Calu3 (cell line): ENCODE measurements around the gene POM121. TPM values are rescaled to one million over a fixed set of nuclear protein-coding genes. Genes with fewer than 3 reads are reported as not detected.
"Not testable (repeated sequence)": the region's sequence is repeated elsewhere in the genome, so short reads cannot be mapped to it uniquely, and the experiment has no call there.

Source experiments
- BruUV-seq: library from RNA; stranded (reverse); fragments of 400-500 nt; replicated peaks from 2 replicates; lab custom pipeline; 2021; lab: Mats Ljungman, UMichigan
- CTCF ChIA-PET: fragments of 300-600 bp; sonication (Branson Sonifier 250); formaldehyde crosslinking; loops from one replicate; lab custom pipeline; 2022; ENCODE audit warnings: antibody characterized with exemption; lab: Charles Lee
- DNase-seq: peaks from one replicate; pipeline ENCODE4 v3.0.0; 2022
- H3K27ac Mint-ChIP-seq: one replicate; pipeline ENCODE4 v1.8.0; 2022; ENCODE audit warnings: mixed read lengths; ENCODE audit not compliant: unreplicated experiment
- H3K27me3 Mint-ChIP-seq: one replicate; pipeline ENCODE4 v1.8.0; 2022; ENCODE audit warnings: mixed read lengths; ENCODE audit not compliant: unreplicated experiment
- H3K36me3 Mint-ChIP-seq: one replicate; pipeline ENCODE4 v1.8.0; 2022; ENCODE audit warnings: mild to moderate bottlenecking, moderate library complexity, mixed read lengths; ENCODE audit not compliant: insufficient read depth, unreplicated experiment
- H3K4me1 Mint-ChIP-seq: one replicate; pipeline ENCODE4 v1.8.0; 2022; ENCODE audit warnings: mild to moderate bottlenecking, low read depth, mixed read lengths; ENCODE audit not compliant: unreplicated experiment
- H3K4me3 Mint-ChIP-seq: one replicate; pipeline ENCODE4 v1.8.0; 2022; ENCODE audit warnings: mild to moderate bottlenecking, low read depth, moderate library complexity, mixed read lengths; ENCODE audit not compliant: unreplicated experiment
- H3K9me3 Mint-ChIP-seq: one replicate; pipeline ENCODE4 v1.8.0; 2022; ENCODE audit warnings: low read depth, mixed read lengths; ENCODE audit not compliant: unreplicated experiment
- intact Hi-C: fragments of 100-400 bp; cut with micrococcal nuclease; formaldehyde crosslinking; loops from one replicate; pipeline ENCODE4 v1.10.0; 2022; ENCODE audit not compliant: unreplicated experiment
- total RNA-seq: library from RNA; stranded (reverse); gene quantifications from 2 replicates; pipeline ENCODE4 v1.2.3, GENCODE V29; 2022

Gene POM121
- total RNA-seq, 1 experiment from 2014 or later = 31.0 TPM

DNA sequence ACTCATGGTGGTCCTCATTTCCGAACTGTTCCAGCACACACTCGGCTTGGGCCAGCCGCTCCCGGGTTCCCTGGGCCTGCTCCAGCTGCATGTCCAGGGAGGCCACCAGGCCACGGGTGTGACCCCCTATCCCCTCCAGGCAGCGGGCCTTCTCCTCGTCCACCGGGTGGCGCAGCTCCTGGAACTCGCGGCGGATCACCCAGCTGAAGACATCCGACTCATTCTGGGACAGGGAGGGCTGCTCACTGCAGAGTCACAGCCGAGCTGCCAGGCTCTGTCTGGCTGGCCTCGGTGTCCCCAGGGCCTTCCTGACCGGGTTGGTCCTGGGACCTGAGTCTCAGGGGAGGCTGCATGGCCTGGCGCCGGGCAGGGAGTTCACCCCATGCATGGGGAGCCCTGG lies 35.1 kb downstream of the POM121 start:
- DNase-seq, H3K4me3 Mint-ChIP-seq, H3K9me3 Mint-ChIP-seq, BruUV-seq, CTCF ChIA-PET, intact Hi-C loops, H3K36me3 Mint-ChIP-seq, H3K27ac Mint-ChIP-seq, H3K27me3 Mint-ChIP-seq, H3K4me1 Mint-ChIP-seq: not testable (repeated sequence)

DNA sequence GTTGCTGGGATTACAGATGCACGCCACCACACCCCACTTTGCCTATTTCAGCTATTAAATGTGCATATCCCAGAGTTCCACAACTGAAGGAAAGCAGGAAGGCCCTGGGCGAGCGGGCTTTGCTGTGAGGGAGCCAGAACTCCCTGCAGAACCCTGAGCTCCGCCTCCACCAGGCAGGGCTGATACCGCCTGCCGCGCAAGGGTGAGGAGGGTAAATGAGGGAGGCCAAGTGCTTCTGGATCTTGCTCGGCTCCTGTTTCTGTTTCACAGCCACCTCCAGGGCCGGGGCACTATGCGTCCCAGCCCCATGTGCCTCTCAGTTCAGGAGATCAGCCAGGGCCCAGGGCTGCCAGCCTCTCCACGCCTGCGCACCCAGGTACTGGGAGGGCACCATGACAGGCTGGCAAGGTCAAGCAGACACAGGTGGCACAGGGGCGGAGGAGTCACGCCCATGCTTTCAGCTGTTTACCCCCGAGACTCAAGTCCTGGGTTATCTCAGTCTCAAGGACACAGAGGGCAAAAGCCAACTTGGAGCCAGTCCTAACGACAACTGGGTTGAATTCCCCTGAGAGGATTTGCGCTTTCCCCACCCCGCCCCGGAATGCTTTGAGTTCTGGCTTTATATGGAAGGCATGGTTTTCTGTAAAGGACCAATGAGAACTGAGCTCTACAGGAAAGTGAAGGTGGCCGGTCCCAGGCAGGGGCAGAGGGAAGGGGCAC lies 35.9 kb downstream of the POM121 start:
- H3K4me1 Mint-ChIP-seq, H3K36me3 Mint-ChIP-seq, BruUV-seq, H3K4me3 Mint-ChIP-seq, DNase-seq, H3K27me3 Mint-ChIP-seq, CTCF ChIA-PET, H3K9me3 Mint-ChIP-seq, intact Hi-C loops, H3K27ac Mint-ChIP-seq: not testable (repeated sequence)

DNA sequence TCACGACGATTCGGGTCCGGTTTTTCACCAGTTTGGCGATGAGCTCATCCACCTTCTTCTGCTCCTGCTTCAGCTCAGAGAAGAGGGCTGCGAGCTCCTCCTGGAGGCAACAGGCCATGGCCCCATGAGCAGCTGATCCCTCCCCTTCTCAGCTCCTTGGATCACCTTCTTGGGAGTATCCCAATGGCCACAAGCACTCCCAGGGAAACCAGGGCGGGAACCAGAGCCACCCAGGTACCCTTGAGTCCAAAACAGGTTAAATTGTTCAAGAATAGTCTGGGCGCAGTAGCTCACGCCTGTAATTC lies 36.4 kb downstream of the POM121 start:
- intact Hi-C loops, H3K27me3 Mint-ChIP-seq, H3K9me3 Mint-ChIP-seq, H3K36me3 Mint-ChIP-seq, H3K4me1 Mint-ChIP-seq, H3K27ac Mint-ChIP-seq, DNase-seq, BruUV-seq, CTCF ChIA-PET, H3K4me3 Mint-ChIP-seq: not testable (repeated sequence)

DNA sequence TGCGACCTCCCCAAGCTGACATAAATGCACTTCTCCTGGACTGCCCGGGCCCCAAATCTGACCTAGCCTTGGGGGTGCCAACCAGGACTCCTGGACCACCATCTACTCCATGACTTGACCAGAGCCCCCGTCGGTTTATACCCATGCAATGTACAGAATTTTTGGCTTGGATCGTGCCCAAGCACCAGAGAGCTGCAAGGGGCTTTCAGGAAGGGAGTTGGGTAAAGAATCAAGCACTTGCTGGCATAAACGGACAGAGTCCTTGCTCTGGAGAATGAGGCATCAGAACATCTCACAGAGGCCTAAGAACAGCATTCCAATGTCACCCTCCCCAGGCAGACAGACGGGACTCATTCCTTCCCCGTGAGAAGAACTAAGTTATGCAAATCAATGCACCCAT lies 38.2 kb downstream of the POM121 start:
- H3K4me3 Mint-ChIP-seq, H3K36me3 Mint-ChIP-seq, intact Hi-C loops, H3K27ac Mint-ChIP-seq, H3K27me3 Mint-ChIP-seq, H3K9me3 Mint-ChIP-seq, DNase-seq, CTCF ChIA-PET, H3K4me1 Mint-ChIP-seq, BruUV-seq: not testable (repeated sequence)

DNA sequence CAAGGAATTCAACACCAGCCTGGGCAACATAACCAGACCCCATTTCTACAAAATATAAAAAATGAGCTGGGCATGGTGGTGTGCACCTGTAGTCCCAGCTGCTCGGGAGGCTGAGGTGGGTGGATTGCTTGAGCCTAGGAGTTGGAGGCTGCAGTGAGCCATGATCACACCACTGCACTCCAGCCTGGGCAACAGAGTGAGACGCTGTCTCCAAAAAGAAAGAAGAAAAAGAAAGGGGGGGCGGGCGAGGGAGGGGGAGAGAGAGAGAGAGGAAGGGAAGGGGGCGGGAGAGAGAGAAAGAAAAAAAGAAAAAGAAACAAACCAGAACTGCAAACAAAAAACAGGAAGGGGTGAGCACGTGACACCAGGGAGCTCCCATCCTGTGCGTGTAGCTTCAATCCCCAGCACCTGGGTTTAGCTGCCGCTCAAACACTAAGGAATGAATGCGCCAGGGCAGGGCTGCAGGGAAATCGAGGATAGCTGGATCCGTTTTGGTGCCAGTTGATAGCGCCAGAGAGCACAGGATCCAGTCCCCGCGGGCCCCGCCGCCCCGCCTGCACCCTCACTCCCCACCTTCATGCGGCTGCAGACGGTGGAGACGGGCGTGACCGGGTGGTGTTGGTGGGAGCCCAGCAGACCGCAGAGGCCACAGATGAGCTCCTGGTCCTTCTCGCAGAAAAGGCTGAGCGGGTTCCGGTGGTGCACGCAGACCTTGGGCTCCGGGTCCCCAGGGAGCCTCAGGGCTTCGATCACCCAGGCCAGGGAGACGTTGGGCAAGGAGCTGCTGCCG lies 40.5 kb downstream of the POM121 start:
- CTCF ChIA-PET, H3K4me1 Mint-ChIP-seq, H3K27ac Mint-ChIP-seq, H3K27me3 Mint-ChIP-seq, H3K4me3 Mint-ChIP-seq, BruUV-seq, DNase-seq, intact Hi-C loops, H3K36me3 Mint-ChIP-seq, H3K9me3 Mint-ChIP-seq: not testable (repeated sequence)

DNA sequence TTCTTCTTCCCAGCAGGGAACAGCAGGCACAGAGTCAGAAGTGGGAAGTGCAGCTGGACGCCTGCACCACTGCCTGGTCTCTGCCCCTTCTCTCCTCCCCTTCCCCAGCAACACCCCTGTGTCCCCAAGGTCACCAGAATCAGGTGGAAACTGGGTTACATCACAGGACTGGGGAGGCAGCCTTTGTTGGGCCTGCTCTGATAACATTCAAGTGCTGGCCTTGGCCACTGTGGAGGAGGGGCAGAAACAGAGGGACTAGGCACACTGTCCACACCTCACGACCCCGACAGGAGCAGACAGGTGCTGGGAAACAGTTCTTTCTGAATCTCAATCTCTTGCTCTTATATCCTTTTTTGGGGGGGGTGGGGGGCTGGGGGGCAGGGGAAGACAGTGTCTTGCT lies 42.0 kb downstream of the POM121 start:
- DNase-seq, H3K27me3 Mint-ChIP-seq, H3K27ac Mint-ChIP-seq, H3K9me3 Mint-ChIP-seq, intact Hi-C loops, H3K4me3 Mint-ChIP-seq, H3K36me3 Mint-ChIP-seq, BruUV-seq, H3K4me1 Mint-ChIP-seq, CTCF ChIA-PET: not testable (repeated sequence)

DNA sequence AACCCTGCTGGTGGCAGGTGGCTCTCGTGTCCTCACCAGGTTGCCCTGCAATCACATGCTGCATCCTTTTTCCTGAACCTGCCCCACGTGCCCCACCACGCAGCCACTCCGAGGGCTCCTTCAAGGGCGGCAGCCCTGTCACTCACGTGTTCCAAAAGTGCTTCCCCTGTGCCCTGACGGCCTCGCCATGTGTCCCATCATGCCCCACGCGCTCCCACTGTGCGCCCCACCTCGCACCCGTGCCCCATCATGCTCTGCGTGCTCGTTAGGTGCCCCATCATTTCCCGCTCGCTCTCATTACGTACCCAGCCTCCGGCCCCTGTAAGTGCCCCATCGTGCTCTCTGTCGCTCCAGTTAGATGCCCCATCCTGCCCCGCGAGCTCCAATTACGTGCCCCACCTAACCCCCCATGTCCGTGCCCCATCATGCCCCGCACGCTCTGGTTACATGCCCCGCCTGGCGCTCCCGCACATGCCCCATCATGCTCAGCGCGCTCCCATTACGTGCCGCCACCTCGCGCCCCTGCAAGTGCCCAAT lies 44.2 kb downstream of the POM121 start, which contains the start of gene TRIM74:
Gene TRIM74 (minus strand): TSS at position 487 of the 537 bp plus-strand sequence. CDS start 3,309 bp downstream, outside the sequence.
- H3K36me3 Mint-ChIP-seq, H3K27me3 Mint-ChIP-seq, H3K4me3 Mint-ChIP-seq, H3K4me1 Mint-ChIP-seq, BruUV-seq, intact Hi-C loops, H3K27ac Mint-ChIP-seq, H3K9me3 Mint-ChIP-seq, DNase-seq, CTCF ChIA-PET: not testable (repeated sequence)

DNA sequence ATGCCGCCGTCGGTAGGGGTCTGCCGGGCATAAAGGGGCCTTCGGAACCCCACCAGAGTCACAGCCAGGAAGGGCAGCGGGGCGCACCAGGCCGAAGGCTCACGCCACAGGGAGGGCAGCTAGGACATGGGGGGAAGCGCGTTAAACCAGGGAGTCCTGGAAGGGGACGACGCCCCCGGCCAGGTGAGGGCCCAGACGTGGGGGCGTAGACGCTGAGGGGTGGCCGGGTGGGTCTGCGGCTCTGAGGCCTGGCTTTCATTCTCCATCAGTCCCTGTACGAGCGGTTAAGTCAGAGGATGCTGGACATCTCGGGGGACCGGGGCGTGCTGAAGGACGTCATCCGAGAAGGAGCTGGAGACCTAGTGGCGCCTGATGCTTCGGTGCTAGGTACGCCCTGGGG lies 44.8 kb downstream of the POM121 start:
- BruUV-seq, H3K27ac Mint-ChIP-seq, H3K4me3 Mint-ChIP-seq, H3K27me3 Mint-ChIP-seq, H3K36me3 Mint-ChIP-seq, intact Hi-C loops, H3K9me3 Mint-ChIP-seq, DNase-seq, H3K4me1 Mint-ChIP-seq, CTCF ChIA-PET: not testable (repeated sequence)

DNA sequence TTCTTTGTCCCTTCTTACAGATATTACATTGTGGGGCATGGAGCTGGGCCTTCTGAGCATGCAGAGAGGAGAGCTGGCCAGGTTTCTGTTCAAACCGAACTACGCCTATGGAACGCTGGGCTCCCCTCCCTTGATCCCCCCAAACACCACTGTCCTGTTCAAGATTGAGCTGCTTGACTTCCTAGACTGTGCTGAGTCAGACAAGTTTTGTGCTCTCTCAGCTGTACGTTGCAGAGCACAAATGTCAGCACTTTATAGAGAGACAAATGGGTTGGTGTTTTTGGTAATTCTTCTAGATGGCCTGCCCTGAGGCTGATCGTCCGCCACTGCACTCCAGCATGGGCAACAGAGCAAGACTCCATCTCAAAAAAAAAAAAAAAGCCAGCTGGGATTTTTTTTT lies 46.6 kb downstream of the POM121 start:
- H3K9me3 Mint-ChIP-seq, CTCF ChIA-PET, H3K4me1 Mint-ChIP-seq, H3K27ac Mint-ChIP-seq, intact Hi-C loops, H3K36me3 Mint-ChIP-seq, H3K4me3 Mint-ChIP-seq, BruUV-seq, H3K27me3 Mint-ChIP-seq, DNase-seq: not testable (repeated sequence)

DNA sequence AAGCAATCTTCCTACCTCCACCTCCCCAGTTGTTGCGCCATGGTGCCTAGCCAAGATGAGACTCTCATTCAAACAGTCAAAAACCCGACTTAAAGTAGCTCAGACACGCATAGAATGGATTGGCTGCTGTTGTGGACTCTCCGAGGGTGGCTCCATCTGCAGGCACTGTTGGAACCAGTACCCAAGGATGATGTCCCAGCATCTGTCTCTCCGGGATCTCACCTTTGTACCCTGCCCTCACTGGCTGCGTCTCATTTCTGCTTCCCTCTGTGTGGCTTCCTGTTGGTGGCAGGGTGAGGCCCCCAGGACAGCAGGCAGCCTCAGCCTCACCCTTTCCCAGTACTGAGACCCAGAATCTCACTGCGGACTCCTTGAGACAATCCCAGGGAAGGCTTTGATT lies 49.9 kb downstream of the POM121 start:
- intact Hi-C loops, H3K4me1 Mint-ChIP-seq, DNase-seq, H3K4me3 Mint-ChIP-seq, H3K36me3 Mint-ChIP-seq, H3K9me3 Mint-ChIP-seq, CTCF ChIA-PET, BruUV-seq, H3K27me3 Mint-ChIP-seq, H3K27ac Mint-ChIP-seq: not testable (repeated sequence)
